H1 (cell line): ENCODE results near the gene ANXA7. TPM values are rescaled to one million over a fixed set of nuclear protein-coding genes. Genes with fewer than 3 reads are reported as not detected.

Experiments
- ASH2L ChIP-seq: fragments of 200-600, 300-600 bp; sonication (generic); IDR thresholded peaks from one replicate; pipeline ENCODE4 v1.7.1; 2017; ENCODE audit warnings: low read length
- BACH1 ChIP-seq: IDR thresholded peaks from 2 replicates; pipeline ENCODE4 v1.6.1; 2012; ENCODE audit warnings: low read length, improper control_type of control experiment
- BCL11A ChIP-seq, 2 experiments: IDR thresholded peaks; one replicate each; pipeline ENCODE4 v1.6.1; 2011; ENCODE audit warnings: low read depth in 2 of 2, low read length in 2 of 2, mild to moderate bottlenecking in 2 of 2
- BRCA1 ChIP-seq: IDR thresholded peaks from 2 replicates; pipeline ENCODE4 v1.6.1; 2012; ENCODE audit warnings: low read depth, low read length, improper control_type of control experiment
- CREB1 ChIP-seq: IDR thresholded peaks from 2 replicates; pipeline ENCODE4 v1.6.1; 2012; ENCODE audit warnings: inconsistent platforms
- KDM4A ChIP-seq: IDR thresholded peaks from one replicate; pipeline ENCODE4 v1.7.1; 2012; ENCODE audit warnings: low read depth, mild to moderate bottlenecking, moderate library complexity, low read length, inconsistent platforms; ENCODE audit not compliant: severe bottlenecking
- KDM5A ChIP-seq: fragments of 200-600 bp; IDR thresholded peaks from 2 replicates; pipeline ENCODE4 v1.7.1; 2012; ENCODE audit warnings: mild to moderate bottlenecking, low read length, inconsistent platforms, mixed read lengths
- PHF8 ChIP-seq: fragments of 200-600 bp; sonication (generic); conservative IDR thresholded peaks from 2 replicates; pipeline ENCODE4 v1.7.1; 2012; ENCODE audit warnings: low read depth, mild to moderate bottlenecking, inconsistent platforms, low read length, moderate library complexity
- POLR2AphosphoS5 ChIP-seq: IDR thresholded peaks from 2 replicates; pipeline ENCODE4 v1.6.1; 2011; ENCODE audit warnings: low read depth, low read length
- SIN3A ChIP-seq, 2 experiments: IDR thresholded peaks in 1 of 2; conservative IDR thresholded peaks in 1 of 2; 2 replicates each; pipeline ENCODE4 v1.6.1; 2011 to 2012; ENCODE audit warnings: low read length in 2 of 2, improper control_type of control experiment in 1 of 2, low read depth in 1 of 2, mild to moderate bottlenecking in 1 of 2
- SP2 ChIP-seq: IDR thresholded peaks from 2 replicates; pipeline ENCODE4 v1.6.1; 2012; ENCODE audit warnings: mild to moderate bottlenecking, low read length, inconsistent platforms
- TCF12 ChIP-seq: IDR thresholded peaks from 2 replicates; pipeline ENCODE4 v1.6.1; 2011; ENCODE audit warnings: low read depth, mild to moderate bottlenecking, low read length
- polyA plus RNA-seq, 7 experiments: library from polyadenylated mRNA; depleted of rRNA in 3 of 7; stranded (reverse) in 5 of 7; unstranded in 2 of 7; fragments of >200 nt in 5 of 7; fragments of 200-250 nt in 2 of 7; gene quantifications; 1 replicate in 5 of 7; 2 replicates in 1 of 7; 4 replicates in 1 of 7; pipeline versions ENCODE4 v1.2.1 to v1.2.3, GENCODE V29; 2011 to 2013; ENCODE audit warnings: missing spikeins in 2 of 7, mixed read lengths in 2 of 7
- total RNA-seq: library from RNA; stranded (reverse); fragmentation: NEBNext Ultra II Directional; extraction: Animal tissue kit (Norgen Biotek cat#: 25700); gene quantifications from 2 replicates; pipeline ENCODE4 v1.2.1, GENCODE V29; 2021
- TF ChIP-seq, protein P1 (sequence below): IDR thresholded peaks from 2 replicates; pipeline ENCODE4 v1.6.1; 2012; ENCODE audit warnings: inconsistent platforms

ANXA7 gene
- total and polyA plus RNA-seq, 2 of the 8 experiments (the other 6 are each of a cell fraction or from before 2014, with no cell fraction given): 37.1 to 63.6 TPM

DNA sequence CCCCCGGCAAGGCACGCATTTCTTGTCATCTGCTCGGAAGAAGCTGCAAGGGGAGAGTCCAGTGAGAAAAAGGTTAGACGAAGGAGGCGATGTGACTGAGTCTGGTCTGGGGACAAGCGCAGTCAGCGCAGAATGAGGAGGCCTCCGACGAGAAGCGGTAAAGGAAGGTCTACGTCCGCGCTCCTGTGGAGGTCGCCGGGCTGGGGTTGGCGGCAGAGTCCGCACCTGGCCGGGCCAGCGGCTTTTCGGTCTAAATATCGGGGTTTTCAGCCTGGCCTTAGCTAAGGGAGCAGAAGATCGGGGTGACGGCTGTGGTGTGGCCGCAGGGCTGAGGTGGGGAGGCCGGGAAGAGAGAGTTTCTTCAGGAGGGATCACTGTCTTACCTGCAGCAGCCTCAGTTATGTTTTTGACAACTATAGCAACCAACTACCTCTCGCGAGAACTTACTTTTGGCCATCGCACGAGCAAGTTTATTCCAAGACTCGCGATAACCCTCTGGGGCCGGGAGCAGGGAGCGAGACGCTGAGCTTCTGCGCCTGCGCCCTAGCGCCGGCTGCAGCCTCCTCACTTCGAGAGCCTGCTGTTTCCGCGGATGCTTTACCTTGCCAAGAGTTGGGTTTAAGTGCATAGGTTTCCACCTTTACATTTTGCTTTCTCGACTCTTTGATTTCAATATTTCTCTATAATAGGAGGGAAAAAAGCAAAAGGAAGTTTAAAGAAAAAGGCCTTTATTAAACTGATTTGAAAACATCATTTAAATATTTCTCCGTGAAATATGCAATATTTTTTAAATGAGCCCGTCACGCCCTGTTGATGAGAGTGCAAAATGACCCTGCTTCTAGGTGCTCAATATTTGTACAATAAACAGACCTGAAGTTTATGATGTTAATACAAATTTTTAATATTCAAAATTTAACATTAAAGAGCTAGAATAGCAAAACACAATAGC is 55.3 kb downstream of the ANXA7 start, which contains the start of gene CFAP70 (continued):
- TF ChIP-seq SIN3A (conservative IDR thresholded peaks at IDR 0.05 in 1 of 2, IDR thresholded peaks at IDR 0.05 in 1 of 2; ENCODE audit: low read depth in 1 of 2, low read length in 2 of 2) (peak; percentile 57 to 60; a peak in 2 of 4 replicates), BCL11A (IDR thresholded peaks at IDR 0.05; ENCODE audit: low read depth in 2 of 2, low read length in 2 of 2) (no peak), POLR2AphosphoS5 (peak; percentile 59; the same call in 1 of the 2 replicates), SP2 (no peak), ASH2L (peak; percentile 64), PHF8 (peak; percentile 70; the same call in 1 of the 2 replicates), KDM4A (peak; percentile 93), BACH1 (no peak), KDM5A (no peak), BRCA1 (peak; percentile 98), CREB1 (peak; percentile 6; the same call in 1 of the 2 replicates), TCF12 (no peak)
- TF ChIP-seq, protein P1, sequence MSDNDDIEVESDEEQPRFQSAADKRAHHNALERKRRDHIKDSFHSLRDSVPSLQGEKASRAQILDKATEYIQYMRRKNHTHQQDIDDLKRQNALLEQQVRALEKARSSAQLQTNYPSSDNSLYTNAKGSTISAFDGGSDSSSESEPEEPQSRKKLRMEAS: 0 out of 2 replicates have a peak, but pooled peaks have one; percentile 17
